Endothelial cell (in vitro differentiated cells): ENCODE results near the gene LPP. TPM values are rescaled to one million over a fixed set of nuclear protein-coding genes. Genes with fewer than 3 reads are reported as not detected.

Source experiments
- DNase-seq: peaks from one replicate; pipeline ENCODE4 v3.0.0; 2021; ENCODE audit warnings: low spot score
- H3K27ac Mint-ChIP-seq: one replicate; pipeline ENCODE4 v1.8.0; 2021; ENCODE audit warnings: mixed read lengths, inconsistent platforms; ENCODE audit not compliant: unreplicated experiment
- H3K27me3 Mint-ChIP-seq: one replicate; pipeline ENCODE4 v1.8.0; 2021; ENCODE audit warnings: mild to moderate bottlenecking, moderate library complexity, mixed read lengths, inconsistent platforms; ENCODE audit not compliant: unreplicated experiment
- H3K36me3 Mint-ChIP-seq: one replicate; pipeline ENCODE4 v1.8.0; 2021; ENCODE audit warnings: mild to moderate bottlenecking, low read depth, mixed read lengths, inconsistent platforms; ENCODE audit not compliant: unreplicated experiment
- H3K4me1 Mint-ChIP-seq: one replicate; pipeline ENCODE4 v1.8.0; 2021; ENCODE audit warnings: mild to moderate bottlenecking, mixed read lengths, inconsistent platforms; ENCODE audit not compliant: unreplicated experiment
- H3K4me3 Mint-ChIP-seq: one replicate; pipeline ENCODE4 v1.8.0; 2021; ENCODE audit warnings: mild to moderate bottlenecking, mixed read lengths, inconsistent platforms; ENCODE audit not compliant: unreplicated experiment
- H3K9me3 Mint-ChIP-seq: one replicate; pipeline ENCODE4 v1.8.0; 2021; ENCODE audit warnings: mixed read lengths, inconsistent platforms; ENCODE audit not compliant: unreplicated experiment
- CTCF ChIP-seq: fragments of 200-600 bp; sonication (generic); IDR thresholded peaks from one replicate; pipeline ENCODE4 v1.5.0; 2021; ENCODE audit warnings: antibody characterized with exemption; ENCODE audit not compliant: unreplicated experiment
- total RNA-seq: library from RNA; stranded (reverse); fragmentation: NEBNext Ultra II Directional; extraction: Animal tissue kit (Norgen Biotek cat#: 25700); gene quantifications from one replicate; pipeline ENCODE4 v1.2.1, GENCODE V29; 2021; ENCODE audit not compliant: unreplicated experiment

The LPP gene
- total RNA-seq, 1 donor from 2014 or later: 181 TPM

DNA sequence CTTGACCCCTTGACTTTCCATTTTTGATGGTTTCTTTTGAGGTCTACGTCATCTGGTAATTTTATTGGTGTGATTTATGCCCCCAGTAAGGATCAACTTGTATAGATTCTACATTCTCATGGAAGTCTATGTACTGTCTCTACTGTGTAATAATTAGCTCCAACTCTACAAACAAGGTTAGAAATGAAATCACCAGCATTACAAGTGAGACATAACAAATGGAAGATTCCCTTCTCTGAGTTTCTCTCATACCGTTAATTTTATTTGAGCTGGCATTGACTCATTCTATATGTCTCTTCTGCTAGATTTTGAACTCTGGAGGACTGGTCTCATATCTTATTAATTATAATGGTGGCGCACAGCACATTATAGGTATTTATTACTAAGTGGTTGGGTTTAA, 138.9 kb downstream of the LPP start:
- no peak for TF ChIP-seq CTCF
- Mint-ChIP-seq H3K36me3 (peaks cover 5% of the 10 kb centered on the region), H3K4me1 (peaks cover 13% of the 10 kb centered on the region), H3K27me3 (no peaks in the 10 kb centered on the region), H3K27ac (no peak overlapping the region), H3K9me3 (no peaks in the 10 kb centered on the region), H3K4me3 (no peak overlapping the region)
- no peak for DNase-seq

- Mint-ChIP-seq H3K27me3 (no peaks in the 10 kb centered on the region), H3K4me3 (no peak overlapping the region), H3K4me1 (peaks cover 26% of the 10 kb centered on the region), H3K9me3 (no peaks in the 10 kb centered on the region), H3K36me3 (peaks cover 5% of the 10 kb centered on the region), H3K27ac (no peak overlapping the region)
- no peak for TF ChIP-seq CTCF
- DNase-seq: no peak
Measured at GRCh38 chr3:188294113-188294512, 140.2 kb downstream of the LPP start.

DNA sequence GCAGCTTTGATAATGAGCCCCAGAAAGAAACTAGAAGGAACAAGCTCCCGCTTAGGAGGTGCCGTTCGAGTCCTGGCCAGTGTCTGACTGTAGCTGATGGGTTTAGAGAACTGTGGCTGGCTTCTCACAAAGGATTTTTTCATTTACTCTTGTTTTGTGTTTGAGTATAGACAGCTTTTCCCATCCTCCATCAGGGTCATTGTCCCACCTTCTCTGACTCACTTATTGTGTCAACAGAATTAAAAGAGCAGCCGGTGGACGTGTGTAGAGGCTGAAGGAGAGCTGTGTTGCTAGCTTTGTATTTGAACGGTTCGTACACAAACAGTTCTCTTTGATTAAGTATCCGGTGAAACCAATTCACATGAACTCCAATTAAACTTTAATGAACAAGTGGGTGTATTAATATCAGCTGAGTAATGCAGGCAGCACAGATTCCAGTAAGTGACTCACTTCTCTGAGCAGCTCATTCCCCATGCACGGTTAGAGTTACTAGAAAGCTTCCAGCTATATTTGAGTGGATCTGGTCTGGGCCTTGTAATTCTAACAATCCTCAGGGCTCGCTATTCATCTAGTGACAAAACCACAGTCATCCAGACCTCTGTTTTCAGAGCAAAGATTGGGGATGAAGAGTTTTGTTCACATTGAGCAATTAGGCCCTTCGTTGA, 141.0 kb downstream of the LPP start:
- H3K36me3 Mint-ChIP-seq: peaks cover 5% of the 10 kb centered on the region
- H3K4me1 Mint-ChIP-seq: peaks cover 30% of the 10 kb centered on the region
- no peak for TF ChIP-seq CTCF
- no peaks in the 10 kb centered on the region for H3K9me3 Mint-ChIP-seq
- H3K27ac Mint-ChIP-seq: no peak overlapping the region
- H3K27me3 Mint-ChIP-seq: no peaks in the 10 kb centered on the region
- no peak overlapping the region for H3K4me3 Mint-ChIP-seq
- no peak for DNase-seq

- Mint-ChIP-seq H3K9me3 (no peaks in the 10 kb centered on the region), H3K36me3 (peaks cover under 1% of the 10 kb centered on the region), H3K27me3 (no peaks in the 10 kb centered on the region), H3K27ac (no peak overlapping the region), H3K4me1 (peaks cover 31% of the 10 kb centered on the region), H3K4me3 (no peak overlapping the region)
- DNase-seq: no peak
- no peak for TF ChIP-seq CTCF
Measured at GRCh38 chr3:188295876-188296275, 141.9 kb downstream of the LPP start.

- Mint-ChIP-seq H3K4me1 (peaks cover 36% of the 10 kb centered on the region), H3K9me3 (no peaks in the 10 kb centered on the region), H3K36me3 (no peaks in the 10 kb centered on the region), H3K27ac (no peak overlapping the region), H3K27me3 (no peaks in the 10 kb centered on the region), H3K4me3 (no peak overlapping the region)
- DNase-seq: no peak
- TF ChIP-seq CTCF: no peak
Measured at GRCh38 chr3:188296761-188297612, 143.0 kb downstream of the LPP start.
